Endothelial cell of umbilical vein (primary cell): ENCODE measurements around the gene LPIN1. TPM values are rescaled to one million over a fixed set of nuclear protein-coding genes. Genes with fewer than 3 reads are reported as not detected.

Source experiments
- BruUV-seq: library from RNA; stranded (reverse); fragments of 400-500 nt; replicated peaks from 2 replicates; lab custom pipeline; 2021; lab: Mats Ljungman, UMichigan
- CTCF ChIA-PET: fragments of 300-600, 350-600 bp; sonication (Branson Sonifier 250); formaldehyde crosslinking; loops from one replicate; lab custom pipeline; 2021; ENCODE audit warnings: antibody characterized with exemption, inconsistent platforms; lab: Charles Lee
- POLR2A ChIA-PET: fragments of 300-600, 350-600 bp; sonication (Branson Sonifier 250); formaldehyde crosslinking; loops from one replicate; lab custom pipeline; 2021; ENCODE audit warnings: antibody characterized with exemption, inconsistent platforms; lab: Charles Lee
- DNase-seq: peaks from one replicate; pipeline ENCODE4 v3.0.0-alpha.2; 2011; ENCODE audit warnings: low read depth, low spot score
- FAIRE-seq: peaks from 2 replicates; lab custom pipeline; 2011; peaks lifted over from hg19 to GRCh38; lab: Jason Lieb, UNC
- H2AFZ ChIP-seq: 2 replicates; pipeline ENCODE4 v1.6.0; 2012; ENCODE audit warnings: low read depth, low read length, control low read depth, inconsistent platforms
- H3K27ac ChIP-seq: 2 replicates; pipeline ENCODE4 v1.5.1; 2011; ENCODE audit warnings: low read depth, mild to moderate bottlenecking, control low read depth, low read length, moderate library complexity; ENCODE audit not compliant: insufficient read depth
- H3K27me3 ChIP-seq, 2 experiments: 2 replicates each; pipeline versions ENCODE4 v1.6.0 to v1.6.1; 2011; ENCODE audit warnings: low read length in 2 of 2, mixed read lengths in 1 of 2; ENCODE audit not compliant: control insufficient read depth in 2 of 2, insufficient read depth in 2 of 2
- H3K36me3 ChIP-seq, 2 experiments: 2 replicates in 1 of 2; 3 replicates in 1 of 2; pipeline ENCODE4 v1.5.1; 2011; ENCODE audit warnings: low read length in 2 of 2, mild to moderate bottlenecking in 1 of 2, moderate library complexity in 1 of 2; ENCODE audit not compliant: control insufficient read depth in 2 of 2, insufficient read depth in 2 of 2; ENCODE audit errors: extremely low read depth in 1 of 2
- H3K4me1 ChIP-seq: 3 replicates; pipeline ENCODE4 v1.5.1; 2011; ENCODE audit warnings: mild to moderate bottlenecking, low read length; ENCODE audit not compliant: control insufficient read depth, insufficient read depth; ENCODE audit errors: extremely low read depth
- H3K4me2 ChIP-seq: 2 replicates; pipeline ENCODE4 v1.6.1; 2011; ENCODE audit warnings: low read length, control low read depth, mixed read lengths; ENCODE audit not compliant: insufficient read depth
- H3K4me3 ChIP-seq, 3 experiments: fragments of 200-600 bp in 1 of 3; sonication (generic), shearing (Covaris generic) in 1 of 3; replicated peaks in 1 of 3; 2 replicates each; pipeline ENCODE4 v1.5.1; 2011 to 2016; ENCODE audit warnings: control low read depth in 3 of 3, low read length in 3 of 3, mild to moderate bottlenecking in 2 of 3, inconsistent platforms in 1 of 3, low read depth in 1 of 3, moderate library complexity in 1 of 3; ENCODE audit not compliant: insufficient read depth in 1 of 3
- H3K79me2 ChIP-seq: 2 replicates; pipeline ENCODE4 v1.6.0; 2012; ENCODE audit warnings: low read length, inconsistent platforms; ENCODE audit not compliant: control insufficient read depth, insufficient read depth
- H3K9ac ChIP-seq: replicated peaks from 2 replicates; pipeline ENCODE3; 2011; ENCODE audit warnings: low read length, control low read depth; ENCODE audit not compliant: insufficient read depth; ENCODE audit errors: extremely low read depth
- H3K9me1 ChIP-seq: replicated peaks from 3 replicates; pipeline ENCODE4 v1.6.0; 2011; ENCODE audit warnings: mild to moderate bottlenecking, low read length; ENCODE audit not compliant: control insufficient read depth, insufficient read depth; ENCODE audit errors: extremely low read depth
- H3K9me3 ChIP-seq: replicated peaks from 2 replicates; pipeline ENCODE4 v1.5.1; 2012; ENCODE audit warnings: low read length, inconsistent platforms; ENCODE audit not compliant: control insufficient read depth, insufficient read depth
- H4K20me1 ChIP-seq: replicated peaks from 2 replicates; pipeline ENCODE3; 2011; ENCODE audit warnings: mild to moderate bottlenecking, low read length; ENCODE audit not compliant: control insufficient read depth, insufficient read depth; ENCODE audit errors: extremely low read depth
- EZH2 ChIP-seq: IDR thresholded peaks from 2 replicates; pipeline ENCODE4 v1.6.1; 2012; ENCODE audit warnings: borderline replicate concordance, low read depth, mild to moderate bottlenecking, moderate library complexity, low read length, inconsistent platforms; ENCODE audit not compliant: severe bottlenecking
- FOS ChIP-seq: IDR thresholded peaks from 2 replicates; pipeline ENCODE4 v1.6.1; 2011; ENCODE audit warnings: mild to moderate bottlenecking, low read length, moderate library complexity, borderline replicate concordance; ENCODE audit not compliant: insufficient read depth
- GATA2 ChIP-seq: IDR thresholded peaks from 2 replicates; pipeline ENCODE4 v1.7.0; 2011; ENCODE audit warnings: low read depth, mild to moderate bottlenecking, moderate library complexity, mixed read lengths, low read length; ENCODE audit not compliant: insufficient read length, insufficient read depth
- JUN ChIP-seq: IDR thresholded peaks from 2 replicates; pipeline ENCODE4 v1.6.1; 2011; ENCODE audit warnings: borderline replicate concordance, low read depth; ENCODE audit not compliant: insufficient read length, insufficient read depth
- MYC ChIP-seq: IDR thresholded peaks from one replicate; pipeline ENCODE4 v1.6.1; 2011; ENCODE audit warnings: mild to moderate bottlenecking, low read depth, low read length
- POLR2A ChIP-seq: IDR thresholded peaks from 2 replicates; pipeline ENCODE4 v1.6.1; 2012; ENCODE audit warnings: low read depth, mild to moderate bottlenecking, control low read depth, low read length
- POLR2AphosphoS5 ChIP-seq: IDR thresholded peaks from 2 replicates; pipeline ENCODE4 v1.6.1; 2012; ENCODE audit warnings: low read depth, mild to moderate bottlenecking, control low read depth, low read length, moderate library complexity; ENCODE audit not compliant: insufficient read depth
- dilution Hi-C: fragments of 300-500 bp; cut with MboI; formaldehyde crosslinking; loops from one replicate; pipeline ENCODE4 v1.15.0; 2019; ENCODE audit warnings: low sequenced_read_pairs; ENCODE audit not compliant: extremely low pct_ligation_motif_present
- intact Hi-C: fragments of 100-400 bp; cut with micrococcal nuclease; formaldehyde crosslinking; loops from one replicate; pipeline ENCODE4 v1.10.0; 2022
- polyA plus RNA-seq, 4 experiments: library from polyadenylated mRNA; depleted of rRNA in 3 of 4; stranded (reverse) in 3 of 4; unstranded in 1 of 4; fragments of >200 nt; gene quantifications; 2 replicates each; pipeline versions ENCODE4 v1.2.1 to v1.2.3, GENCODE V29; 2011 to 2012; ENCODE audit warnings: missing spikeins in 1 of 4
- total RNA-seq: library from RNA; stranded (reverse); gene quantifications from 2 replicates; pipeline ENCODE4 v1.2.3, GENCODE V29; 2021
- TF ChIP-seq, protein P1 (sequence below), 2 donors: IDR thresholded peaks; 1 replicate in 1 of 2; 2 replicates in 1 of 2; pipeline ENCODE4 v1.5.1; 2011; ENCODE audit warnings: low read length in 2 of 2, mild to moderate bottlenecking in 2 of 2, moderate library complexity in 2 of 2, control low read depth in 1 of 2, inconsistent platforms in 1 of 2, low read depth in 1 of 2; ENCODE audit not compliant: insufficient read depth in 1 of 2; ENCODE audit errors: extremely low read depth in 1 of 2
- TF ChIP-seq, protein P2 (sequence below): IDR thresholded peaks from 2 replicates; pipeline ENCODE4 v1.6.1; 2011; ENCODE audit not compliant: insufficient read depth, insufficient read length

The LPIN1 gene
- total and polyA plus RNA-seq, 2 donors (not counting 3 experiments of a cell fraction or from before 2014, with no cell fraction given), result 26.6 to 80.4 TPM

DNA sequence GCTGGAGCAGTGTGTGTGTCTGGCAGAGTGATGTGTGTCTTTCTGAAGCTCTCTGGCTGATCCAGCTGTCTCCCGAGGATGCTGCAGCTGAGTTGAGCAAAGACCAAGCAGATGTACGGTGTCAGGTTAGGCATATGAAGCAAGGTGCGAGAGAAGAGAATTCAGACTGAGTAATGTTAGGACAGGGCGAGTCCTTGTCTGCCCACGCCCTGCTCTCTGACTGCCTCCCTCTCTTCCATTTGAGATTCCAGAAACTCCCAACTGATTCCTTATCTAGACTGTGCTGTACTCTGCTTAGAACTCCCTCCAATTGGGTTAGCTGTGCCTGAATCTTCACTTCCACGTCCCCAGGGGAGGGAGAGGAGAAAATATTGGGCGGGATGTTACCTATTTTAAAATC, 25.7 kb upstream of the LPIN1 start:
- intact Hi-C loops, result no loop called here
- no peak overlapping the region for H3K9ac ChIP-seq
- no TSS peak for BruUV-seq
- TF ChIP-seq POLR2A (no peak), MYC (no peak), POLR2AphosphoS5 (no peak)
- H3K9me3 ChIP-seq, result no peaks in the 10 kb centered on the region
- FAIRE-seq (no peak), DNase-seq (no peak)
- dilution Hi-C loops, result no loop called here
- no peaks in the 10 kb centered on the region for H3K79me2 ChIP-seq
- POLR2A ChIA-PET, result no interaction called here
- no peaks in the 10 kb centered on the region for H4K20me1 ChIP-seq
- peaks cover 29 to 52% of the 10 kb centered on the region in 2 experiments for H3K27me3 ChIP-seq
- CTCF ChIA-PET, result interaction anchor here (0.7 kb wide), 1 partner anchor 27 kb away, joined by 3 read pairs; no protein-coding TSS in a partner anchor
- H2AFZ ChIP-seq, result no peak overlapping the region
- H3K4me3 ChIP-seq, result no peak overlapping the region
- no peak overlapping the region for H3K27ac ChIP-seq
- H3K4me1 ChIP-seq, result no peaks in the 10 kb centered on the region
- H3K4me2 ChIP-seq, result no peak overlapping the region
- H3K36me3 ChIP-seq, result no peaks in the 10 kb centered on the region
- no peaks in the 10 kb centered on the region for H3K9me1 ChIP-seq

DNA sequence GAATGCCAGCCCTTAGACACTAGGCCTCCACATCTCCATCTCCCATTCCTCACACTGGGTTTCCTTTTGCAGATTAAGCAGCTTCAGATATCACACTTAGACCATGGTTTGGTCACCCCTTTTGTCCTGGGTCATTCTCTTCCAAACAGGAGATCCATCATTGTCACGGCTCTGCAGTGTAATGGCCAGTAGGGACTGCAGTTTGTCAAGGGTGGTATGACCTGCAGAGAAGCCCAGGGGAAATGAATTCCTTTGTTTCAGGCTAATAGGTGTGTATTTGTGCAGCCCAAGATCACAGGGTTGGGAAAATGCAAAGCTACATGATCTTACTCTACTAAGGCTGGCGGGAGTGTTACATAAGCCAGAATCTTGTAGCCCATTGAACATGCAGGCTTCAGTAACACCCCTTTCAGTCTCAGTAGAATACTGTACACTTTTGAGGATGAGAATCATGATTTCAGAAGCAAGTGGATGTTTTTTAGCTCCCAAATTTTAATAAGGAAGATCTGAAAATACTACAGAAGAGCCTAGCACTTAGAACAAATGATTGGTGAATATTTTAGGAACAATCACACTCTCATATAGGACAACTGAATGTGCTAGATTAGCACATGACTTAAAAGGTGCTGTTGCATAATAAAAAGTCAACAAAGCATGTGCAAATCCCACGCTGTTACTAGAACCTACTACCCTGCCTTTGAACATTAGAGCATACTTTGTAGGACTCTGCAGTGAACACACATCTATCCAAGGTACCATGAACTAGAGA, 24.0 kb upstream of the LPIN1 start:
- Histone ChIP-seq H3K9ac (no peak overlapping the region), H2AFZ (no peak overlapping the region), H3K4me1 (no peaks in the 10 kb centered on the region), H3K9me1 (no peaks in the 10 kb centered on the region), H3K79me2 (no peaks in the 10 kb centered on the region), H3K27me3 (peaks cover 30 to 58% of the 10 kb centered on the region in 2 experiments), H3K4me3 (no peak overlapping the region), H3K4me2 (no peak overlapping the region), H3K9me3 (no peaks in the 10 kb centered on the region), H3K27ac (no peak overlapping the region), H4K20me1 (no peaks in the 10 kb centered on the region), H3K36me3 (no peaks in the 10 kb centered on the region)
- CTCF ChIA-PET, result interaction anchor here (1.1 kb wide), 2 partner anchors 10 to 35 kb away, joined by 4 read pairs; no protein-coding TSS in a partner anchor
- DNase-seq (no peak), FAIRE-seq (no peak)
- BruUV-seq, result no TSS peak
- intact Hi-C loops, result no loop called here
- TF ChIP-seq MYC (no peak), POLR2AphosphoS5 (no peak), POLR2A (no peak), FOS (no peak), JUN (no peak), EZH2 (no peak), GATA2 (no peak)
- TF ChIP-seq, protein P1, sequence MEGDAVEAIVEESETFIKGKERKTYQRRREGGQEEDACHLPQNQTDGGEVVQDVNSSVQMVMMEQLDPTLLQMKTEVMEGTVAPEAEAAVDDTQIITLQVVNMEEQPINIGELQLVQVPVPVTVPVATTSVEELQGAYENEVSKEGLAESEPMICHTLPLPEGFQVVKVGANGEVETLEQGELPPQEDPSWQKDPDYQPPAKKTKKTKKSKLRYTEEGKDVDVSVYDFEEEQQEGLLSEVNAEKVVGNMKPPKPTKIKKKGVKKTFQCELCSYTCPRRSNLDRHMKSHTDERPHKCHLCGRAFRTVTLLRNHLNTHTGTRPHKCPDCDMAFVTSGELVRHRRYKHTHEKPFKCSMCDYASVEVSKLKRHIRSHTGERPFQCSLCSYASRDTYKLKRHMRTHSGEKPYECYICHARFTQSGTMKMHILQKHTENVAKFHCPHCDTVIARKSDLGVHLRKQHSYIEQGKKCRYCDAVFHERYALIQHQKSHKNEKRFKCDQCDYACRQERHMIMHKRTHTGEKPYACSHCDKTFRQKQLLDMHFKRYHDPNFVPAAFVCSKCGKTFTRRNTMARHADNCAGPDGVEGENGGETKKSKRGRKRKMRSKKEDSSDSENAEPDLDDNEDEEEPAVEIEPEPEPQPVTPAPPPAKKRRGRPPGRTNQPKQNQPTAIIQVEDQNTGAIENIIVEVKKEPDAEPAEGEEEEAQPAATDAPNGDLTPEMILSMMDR (IDR thresholded peaks at IDR 0.05; ENCODE audit: extremely low read depth in 1 of 2, insufficient read depth in 1 of 2, low read depth in 1 of 2, low read length in 2 of 2), result no peak
- TF ChIP-seq, protein P2, sequence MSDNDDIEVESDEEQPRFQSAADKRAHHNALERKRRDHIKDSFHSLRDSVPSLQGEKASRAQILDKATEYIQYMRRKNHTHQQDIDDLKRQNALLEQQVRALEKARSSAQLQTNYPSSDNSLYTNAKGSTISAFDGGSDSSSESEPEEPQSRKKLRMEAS, result no peak
- dilution Hi-C loops, result no loop called here
- POLR2A ChIA-PET, result no interaction called here
